Mucosa of descending colon (tissue), 3 donors: ENCODE results near the gene PAX3. TPM values are rescaled to one million over a fixed set of nuclear protein-coding genes. Genes with fewer than 3 reads are reported as not detected.

Experiments used
- ATAC-seq: fragments of 200-7000 bp; cut with Tn5 transposase; one replicate; pipeline ENCODE4 v1.9.1; 2020; ENCODE audit warnings: mild to moderate bottlenecking, moderate library complexity
- DNase-seq, 3 donors: peaks; one replicate each; pipeline ENCODE4 v3.0.0-alpha.2; 2020
- H3K36me3 ChIP-seq: fragments of 200-600 bp; one replicate; pipeline ENCODE4 v1.8.0; 2021; ENCODE audit warnings: low read depth, mild to moderate bottlenecking
- H3K4me1 ChIP-seq: fragments of 200-600 bp; one replicate; pipeline ENCODE4 v1.8.0; 2021; ENCODE audit warnings: low read depth, mild to moderate bottlenecking
- H3K4me3 ChIP-seq: fragments of 200-600 bp; one replicate; pipeline ENCODE4 v1.8.0; 2021; ENCODE audit warnings: mild to moderate bottlenecking
- H3K9me3 ChIP-seq: fragments of 200-600 bp; one replicate; pipeline ENCODE4 v1.8.0; 2021; ENCODE audit warnings: mild to moderate bottlenecking
- CTCF ChIP-seq: fragments of 200-600 bp; IDR thresholded peaks from one replicate; pipeline ENCODE4 v1.8.0; 2022; ENCODE audit warnings: antibody characterized with exemption, mild to moderate bottlenecking
- intact Hi-C, 2 donors: fragments of 100-400 bp; cut with DNase I in 1 of 2; cut with micrococcal nuclease in 1 of 2; formaldehyde crosslinking; loops; one replicate each; pipeline versions ENCODE4 v1.11.0 to v1.11.1; 2022; cut with DNase I, micrococcal nuclease
- total RNA-seq, 3 donors: library from RNA; stranded (reverse); fragmentation: NEBNext Ultra II Directional in 2 of 3; extraction: Animal tissue kit (Norgen Biotek cat#: 25700) in 2 of 3; gene quantifications; one replicate each; pipeline versions ENCODE4 v1.2.1 to v1.2.4, GENCODE V29; 2021 to 2023
- donor health status: DM: no; HTN: no; CAD: no; lungs with moderate emphysema.
- donor health status: DM: no; HTN: no; CAD: no.
- donor health status: DM: no; HTN: yes; CAD: no.

PAX3 gene
- total RNA-seq, 3 donors from 2014 or later: not detected

GRCh38 chr2:222298001-222298310, 842 bp downstream of the PAX3 start:
- intact Hi-C loops: no loop called here
- no peaks in the 10 kb centered on the region for H3K36me3 ChIP-seq
- TF ChIP-seq CTCF: no peak
- H3K4me3 ChIP-seq: no peak overlapping the region
- H3K4me1 ChIP-seq: peaks cover 19% of the 10 kb centered on the region
- DNase-seq: no peak
- H3K9me3 ChIP-seq: no peaks in the 10 kb centered on the region
- ATAC-seq: no peak

GRCh38 chr2:222297600-222297935, 1.2 kb downstream of the PAX3 start:
- Histone ChIP-seq H3K9me3 (no peaks in the 10 kb centered on the region), H3K4me1 (peaks cover 19% of the 10 kb centered on the region)
- no peak for ATAC-seq

DNA sequence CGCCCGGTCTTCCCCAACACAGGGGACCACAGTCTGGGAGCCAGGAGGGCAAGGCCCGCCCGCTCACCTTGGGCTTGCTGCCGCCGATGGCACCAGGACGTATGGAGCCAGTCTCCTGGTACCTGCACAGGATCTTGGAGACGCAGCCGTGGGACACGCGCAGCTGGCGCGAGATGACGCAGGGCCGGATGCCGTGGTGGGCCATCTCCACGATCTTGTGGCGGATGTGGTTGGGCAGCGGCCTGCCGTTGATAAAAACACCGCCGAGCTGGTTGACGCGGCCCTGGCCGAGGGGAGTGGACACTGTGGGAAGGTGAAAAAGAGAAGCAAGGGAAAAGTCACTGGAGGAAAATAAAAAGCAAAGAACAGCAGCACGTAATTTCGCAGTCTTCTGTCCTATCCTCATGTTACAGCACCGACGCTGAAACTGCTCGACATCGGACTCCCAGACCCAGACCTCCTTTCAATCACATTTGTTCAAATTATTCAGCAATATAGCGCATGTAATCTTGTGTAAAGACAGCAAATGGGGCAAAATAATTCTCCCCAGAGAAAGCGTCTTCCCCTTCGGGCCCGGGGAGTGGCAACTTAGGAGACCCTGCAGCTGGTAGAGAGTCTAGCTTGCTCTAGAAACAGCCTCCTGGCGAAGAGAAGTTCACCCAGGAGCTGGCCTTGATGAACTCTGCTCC, 1.7 kb downstream of the PAX3 start:
- DNase-seq (no peak), ATAC-seq (no peak)
- H3K4me1 ChIP-seq: peaks cover 19% of the 10 kb centered on the region
- H3K9me3 ChIP-seq: no peaks in the 10 kb centered on the region
- no peak for TF ChIP-seq CTCF
- intact Hi-C loops: no loop called here
- H3K36me3 ChIP-seq: no peaks in the 10 kb centered on the region
- H3K4me3 ChIP-seq: no peak overlapping the region

More at GRCh38 chr2:222297600-222297935, 1.2 kb downstream of the PAX3 start:
- no peak for TF ChIP-seq CTCF
- intact Hi-C loops: no loop called here
- no peak for DNase-seq
- Histone ChIP-seq H3K36me3 (no peaks in the 10 kb centered on the region), H3K4me3 (no peak overlapping the region)

GRCh38 chr2:222296311-222296741, 2.5 kb downstream of the PAX3 start:
- no peak for ATAC-seq
- Histone ChIP-seq H3K4me1 (peaks cover 18% of the 10 kb centered on the region), H3K36me3 (no peaks in the 10 kb centered on the region), H3K9me3 (no peaks in the 10 kb centered on the region), H3K4me3 (no peak overlapping the region)
- intact Hi-C loops: no loop called here
- no peak for DNase-seq
- no peak for TF ChIP-seq CTCF

DNA sequence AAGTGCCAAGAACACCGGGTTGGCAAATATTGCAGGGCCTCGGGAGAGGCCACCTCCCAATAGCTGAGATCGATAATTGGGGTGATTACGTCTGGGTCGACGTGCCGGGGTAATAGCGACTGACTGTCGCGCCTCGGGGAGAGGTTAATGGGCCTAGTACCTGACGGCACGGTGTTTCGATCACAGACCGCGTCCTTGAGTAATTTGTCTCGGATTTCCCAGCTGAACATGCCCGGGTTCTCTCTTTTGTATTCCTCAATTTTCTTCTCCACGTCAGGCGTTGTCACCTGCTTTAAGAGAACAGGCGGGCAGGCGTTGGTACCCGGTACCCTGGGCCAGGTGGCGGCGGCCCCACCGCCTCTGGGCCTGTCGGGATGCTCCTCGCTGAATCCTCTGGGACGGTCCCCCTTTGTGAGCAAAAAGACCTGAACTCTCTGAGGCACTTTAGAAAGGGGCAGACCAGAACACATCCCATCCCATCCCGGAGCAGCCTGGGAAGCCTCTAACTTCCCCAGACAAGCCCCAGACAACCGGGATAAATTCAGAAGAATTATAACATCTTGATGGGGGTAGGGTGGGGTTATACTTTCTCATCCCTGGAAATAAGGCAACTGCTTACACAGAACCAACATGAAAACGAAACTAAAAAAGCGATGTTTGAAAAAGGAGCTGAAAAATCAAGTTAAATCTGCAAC, 3.3 kb downstream of the PAX3 start:
- no peak overlapping the region for H3K4me3 ChIP-seq

More for the DNA sequence above, 3.3 kb downstream of the PAX3 start:
- ATAC-seq (no peak), DNase-seq (no peak)
- Histone ChIP-seq H3K36me3 (no peaks in the 10 kb centered on the region), H3K9me3 (no peaks in the 10 kb centered on the region), H3K4me1 (peaks cover 16% of the 10 kb centered on the region)
- TF ChIP-seq CTCF: no peak
- intact Hi-C loops: no loop called here
